Measurements from ENCODE around the gene TBC1D12. TPM values are rescaled to one million over a fixed set of nuclear protein-coding genes. Genes with fewer than 3 reads are reported as not detected.
A peak's percentile ranks its signal among the peaks of the same experiment; 100 is the strongest.

The TBC1D12 gene
- total and polyA plus RNA-seq, 2 donors (not counting 3 experiments of a cell fraction or from before 2014, with no cell fraction given), result 2.9 to 7.3 TPM

DNA sequence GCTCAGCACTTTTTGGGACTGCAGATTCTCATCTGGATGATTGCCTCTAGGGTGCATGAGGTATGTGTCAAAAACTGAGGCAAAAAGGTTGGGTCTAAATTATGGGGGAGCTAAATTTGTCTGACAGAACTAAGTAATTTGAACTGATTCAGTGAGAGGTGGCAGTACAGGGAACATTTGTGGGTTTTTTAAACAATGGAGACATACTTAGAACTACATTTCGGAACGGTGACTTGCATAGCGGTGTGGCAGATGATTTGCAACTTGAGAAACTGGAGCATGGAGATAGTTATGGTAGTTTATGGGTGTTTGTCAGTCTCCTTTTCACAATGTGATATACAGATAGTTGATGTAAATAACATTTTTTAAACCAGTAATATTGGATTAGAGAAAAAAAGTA lies 14.6 kb downstream of the TBC1D12 start:
- DNase-seq (ENCODE audit: low read depth, low spot score) (no peak), FAIRE-seq (no peak)
- H3K4me1 ChIP-seq (ENCODE audit: control insufficient read depth, extremely low read depth, insufficient read depth, low read length), result no peaks in the 10 kb centered on the region
- intact Hi-C loops (cut with micrococcal nuclease) (no loop called here), dilution Hi-C loops (cut with MboI; ENCODE audit: extremely low pct_ligation_motif_present, low sequenced_read_pairs) (no loop called here)
- no peak overlapping the region for H3K27ac ChIP-seq (ENCODE audit: insufficient read depth, low read depth, low read length)
- ChIA-PET POLR2A (no interaction called here), CTCF (interaction anchor here (1.0 to 2.6 kb wide), 5 partner anchors 15 to 28 kb away, joined by 3 to 15 read pairs (median 4); partner anchors contain the start of gene TBC1D12)
- H2AFZ ChIP-seq (ENCODE audit: low read depth, low read length), result no peak overlapping the region
- BruUV-seq (replicated peaks), result no TSS peak
- H3K4me3 ChIP-seq (replicated peaks in 1 of 3; ENCODE audit: insufficient read depth in 1 of 3, low read depth in 1 of 3, low read length in 3 of 3), result no peak overlapping the region
- peaks cover 30% of the 10 kb centered on the region for H3K79me2 ChIP-seq (ENCODE audit: control insufficient read depth, insufficient read depth, low read length)
- no peak overlapping the region for H3K4me2 ChIP-seq (ENCODE audit: insufficient read depth, low read length)
- H3K27me3 ChIP-seq (ENCODE audit: control insufficient read depth in 2 of 2, insufficient read depth in 2 of 2, low read length in 2 of 2), result no peaks in the 10 kb centered on the region
- H3K36me3 ChIP-seq (ENCODE audit: control insufficient read depth in 2 of 2, extremely low read depth in 1 of 2, insufficient read depth in 2 of 2, low read length in 2 of 2), result no peaks in the 10 kb centered on the region
- H4K20me1 ChIP-seq (replicated peaks; ENCODE audit: control insufficient read depth, extremely low read depth, insufficient read depth, low read length), result no peaks in the 10 kb centered on the region
- H3K9me3 ChIP-seq (replicated peaks; ENCODE audit: control insufficient read depth, insufficient read depth, low read length), result no peaks in the 10 kb centered on the region
- H3K9ac ChIP-seq (replicated peaks; ENCODE audit: extremely low read depth, insufficient read depth, low read length), result no peak overlapping the region
- no peaks in the 10 kb centered on the region for H3K9me1 ChIP-seq (replicated peaks; ENCODE audit: control insufficient read depth, extremely low read depth, insufficient read depth, low read length)
- TF ChIP-seq EZH2 (IDR thresholded peaks at IDR 0.05; ENCODE audit: borderline replicate concordance, low read depth, low read length, severe bottlenecking), result no peak
- TF ChIP-seq, protein P1, sequence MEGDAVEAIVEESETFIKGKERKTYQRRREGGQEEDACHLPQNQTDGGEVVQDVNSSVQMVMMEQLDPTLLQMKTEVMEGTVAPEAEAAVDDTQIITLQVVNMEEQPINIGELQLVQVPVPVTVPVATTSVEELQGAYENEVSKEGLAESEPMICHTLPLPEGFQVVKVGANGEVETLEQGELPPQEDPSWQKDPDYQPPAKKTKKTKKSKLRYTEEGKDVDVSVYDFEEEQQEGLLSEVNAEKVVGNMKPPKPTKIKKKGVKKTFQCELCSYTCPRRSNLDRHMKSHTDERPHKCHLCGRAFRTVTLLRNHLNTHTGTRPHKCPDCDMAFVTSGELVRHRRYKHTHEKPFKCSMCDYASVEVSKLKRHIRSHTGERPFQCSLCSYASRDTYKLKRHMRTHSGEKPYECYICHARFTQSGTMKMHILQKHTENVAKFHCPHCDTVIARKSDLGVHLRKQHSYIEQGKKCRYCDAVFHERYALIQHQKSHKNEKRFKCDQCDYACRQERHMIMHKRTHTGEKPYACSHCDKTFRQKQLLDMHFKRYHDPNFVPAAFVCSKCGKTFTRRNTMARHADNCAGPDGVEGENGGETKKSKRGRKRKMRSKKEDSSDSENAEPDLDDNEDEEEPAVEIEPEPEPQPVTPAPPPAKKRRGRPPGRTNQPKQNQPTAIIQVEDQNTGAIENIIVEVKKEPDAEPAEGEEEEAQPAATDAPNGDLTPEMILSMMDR (IDR thresholded peaks at IDR 0.05; ENCODE audit: extremely low read depth in 1 of 2, insufficient read depth in 1 of 2, low read depth in 1 of 2, low read length in 2 of 2), result no peak

DNA sequence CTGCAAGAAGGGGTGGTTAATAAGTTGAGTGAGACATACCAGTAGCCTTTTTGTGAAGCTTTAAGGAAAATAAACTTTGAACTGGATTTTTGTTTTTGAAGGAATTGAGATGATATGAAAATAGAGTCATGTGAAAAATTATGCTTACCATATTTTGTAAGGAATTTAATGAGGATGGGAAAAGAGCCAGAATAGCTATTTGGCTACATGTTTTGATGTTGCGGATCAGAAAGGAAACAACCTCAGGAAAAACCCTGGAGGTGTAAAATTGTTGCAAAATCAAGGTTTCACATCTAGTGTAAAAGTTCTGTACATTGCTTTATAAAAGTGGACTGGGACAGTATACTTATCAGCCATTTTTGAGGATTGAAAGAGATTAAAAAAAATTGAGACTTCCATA lies 15.0 kb downstream of the TBC1D12 start:
- Histone ChIP-seq H3K9ac (replicated peaks; ENCODE audit: extremely low read depth, insufficient read depth, low read length) (no peak overlapping the region), H3K79me2 (ENCODE audit: control insufficient read depth, insufficient read depth, low read length) (peaks cover 30% of the 10 kb centered on the region), H3K27me3 (ENCODE audit: control insufficient read depth in 2 of 2, insufficient read depth in 2 of 2, low read length in 2 of 2) (no peaks in the 10 kb centered on the region), H3K4me2 (ENCODE audit: insufficient read depth, low read length) (no peak overlapping the region), H3K4me1 (ENCODE audit: control insufficient read depth, extremely low read depth, insufficient read depth, low read length) (no peaks in the 10 kb centered on the region), H3K4me3 (replicated peaks in 1 of 3; ENCODE audit: insufficient read depth in 1 of 3, low read depth in 1 of 3, low read length in 3 of 3) (no peak overlapping the region), H3K9me1 (replicated peaks; ENCODE audit: control insufficient read depth, extremely low read depth, insufficient read depth, low read length) (no peaks in the 10 kb centered on the region), H4K20me1 (replicated peaks; ENCODE audit: control insufficient read depth, extremely low read depth, insufficient read depth, low read length) (no peaks in the 10 kb centered on the region), H3K36me3 (ENCODE audit: control insufficient read depth in 2 of 2, extremely low read depth in 1 of 2, insufficient read depth in 2 of 2, low read length in 2 of 2) (no peaks in the 10 kb centered on the region), H3K27ac (ENCODE audit: insufficient read depth, low read depth, low read length) (no peak overlapping the region), H3K9me3 (replicated peaks; ENCODE audit: control insufficient read depth, insufficient read depth, low read length) (no peaks in the 10 kb centered on the region), H2AFZ (ENCODE audit: low read depth, low read length) (no peak overlapping the region)
- FAIRE-seq (no peak), DNase-seq (ENCODE audit: low read depth, low spot score) (peak; percentile 8)
- TF ChIP-seq POLR2A (IDR thresholded peaks at IDR 0.05; ENCODE audit: low read depth, low read length) (no peak), GATA2 (IDR thresholded peaks at IDR 0.05; ENCODE audit: insufficient read depth, insufficient read length, low read depth, low read length) (no peak), JUN (IDR thresholded peaks at IDR 0.05; ENCODE audit: borderline replicate concordance, insufficient read depth, insufficient read length, low read depth) (no peak), FOS (IDR thresholded peaks at IDR 0.05; ENCODE audit: borderline replicate concordance, insufficient read depth, low read length) (no peak), EZH2 (IDR thresholded peaks at IDR 0.05; ENCODE audit: borderline replicate concordance, low read depth, low read length, severe bottlenecking) (no peak), POLR2AphosphoS5 (IDR thresholded peaks at IDR 0.05; ENCODE audit: insufficient read depth, low read depth, low read length) (no peak), MYC (IDR thresholded peaks at IDR 0.05; ENCODE audit: low read depth, low read length) (no peak)
- TF ChIP-seq, protein P1 (IDR thresholded peaks at IDR 0.05; ENCODE audit: extremely low read depth in 1 of 2, insufficient read depth in 1 of 2, low read depth in 1 of 2, low read length in 2 of 2), result no peak
- TF ChIP-seq, protein P2, sequence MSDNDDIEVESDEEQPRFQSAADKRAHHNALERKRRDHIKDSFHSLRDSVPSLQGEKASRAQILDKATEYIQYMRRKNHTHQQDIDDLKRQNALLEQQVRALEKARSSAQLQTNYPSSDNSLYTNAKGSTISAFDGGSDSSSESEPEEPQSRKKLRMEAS (IDR thresholded peaks at IDR 0.05; ENCODE audit: insufficient read depth, insufficient read length), result no peak
- dilution Hi-C loops (cut with MboI; ENCODE audit: extremely low pct_ligation_motif_present, low sequenced_read_pairs) (no loop called here), intact Hi-C loops (cut with micrococcal nuclease) (no loop called here)
- POLR2A ChIA-PET, result no interaction called here
- CTCF ChIA-PET, result interaction anchor here (1.2 to 2.6 kb wide), 3 partner anchors 16 to 27 kb away, joined by 4 to 15 read pairs (median 6); no protein-coding TSS in a partner anchor
- no TSS peak for BruUV-seq (replicated peaks)

Data from endothelial cell of umbilical vein (primary cell).